Measurements from ENCODE around the gene PER2.

The PER2 gene

DNA sequence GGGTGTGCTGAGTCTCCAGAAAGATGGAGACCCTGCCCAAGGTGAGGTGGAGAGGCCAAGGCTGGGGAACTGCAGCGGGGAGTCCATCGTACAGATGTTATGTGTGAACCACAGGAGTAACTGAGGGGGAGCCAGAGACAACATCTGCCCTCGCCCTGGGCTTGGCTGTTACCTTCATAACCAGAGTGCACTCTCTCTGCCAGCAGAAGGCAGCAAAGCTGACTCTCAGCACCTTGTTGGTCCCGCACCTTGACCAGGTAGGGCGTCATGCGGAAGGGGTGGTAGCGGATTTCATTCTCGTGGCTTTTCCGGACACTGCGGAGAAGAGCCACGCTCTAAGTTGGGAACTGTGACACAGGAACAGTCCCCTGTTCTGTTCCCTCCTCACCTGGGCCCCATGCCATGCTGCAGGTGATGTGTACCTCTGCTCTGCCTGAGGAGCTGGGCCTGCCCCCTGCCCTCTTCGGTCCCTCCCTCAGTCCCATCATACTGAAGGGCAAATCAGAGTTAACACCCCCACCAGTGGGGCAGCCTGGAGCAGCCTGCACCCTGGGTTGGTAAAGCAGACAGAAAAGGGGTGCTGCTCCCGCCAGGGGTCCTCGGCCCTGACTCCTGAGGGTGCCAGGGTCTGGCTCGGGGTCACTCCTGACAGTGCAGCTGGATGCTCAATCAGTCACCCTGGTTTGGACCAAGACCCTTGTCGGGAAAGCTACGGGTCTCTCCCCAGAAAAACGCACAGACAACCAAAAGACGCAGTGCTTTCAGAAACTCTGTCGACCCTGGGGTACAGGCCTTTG, 20.3 kb downstream of the PER2 start:
- peaks cover 22 to 30% of the 10 kb centered on the region in 2 experiments for H3K4me1 ChIP-seq (ENCODE audit: control insufficient read depth in 1 of 2, insufficient read depth in 2 of 2, low read length in 2 of 2)
- H3K4ac ChIP-seq (ENCODE audit: low read depth, low read length), result no peak overlapping the region
- H4K8ac ChIP-seq (ENCODE audit: low read depth, low read length), result no peak overlapping the region

DNA sequence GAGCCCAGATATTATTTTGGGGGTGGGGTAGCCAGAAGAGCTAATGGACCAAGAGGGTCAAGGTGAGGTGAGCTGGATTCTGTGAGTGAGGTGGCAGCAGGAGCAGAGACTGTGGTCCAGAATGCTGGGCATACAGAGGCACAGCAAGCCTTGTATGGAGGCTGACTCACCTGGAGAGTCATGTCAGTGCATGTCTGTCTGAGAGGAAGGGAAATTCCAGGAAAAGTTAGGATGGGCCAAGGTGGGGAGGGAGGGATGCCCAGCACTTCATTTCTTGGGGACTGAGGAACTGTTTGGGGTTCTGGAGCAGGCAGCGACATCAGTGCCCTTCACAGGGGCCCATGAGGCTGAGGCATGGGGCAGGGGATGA, 21.1 kb downstream of the PER2 start:
- Histone ChIP-seq H3K4me3 (ENCODE audit: low read depth, low read length) (no peak overlapping the region), H4K8ac (ENCODE audit: low read depth, low read length) (no peak overlapping the region), H3K23ac (ENCODE audit: low read length) (no peak overlapping the region), H3K27ac (ENCODE audit: low read depth, low read length) (no peak overlapping the region), H2BK12ac (ENCODE audit: low read length) (no peak overlapping the region), H3K4me1 (ENCODE audit: control insufficient read depth in 1 of 2, insufficient read depth in 2 of 2, low read length in 2 of 2) (peaks cover 18 to 29% of the 10 kb centered on the region in 2 experiments), H4K12ac (ENCODE audit: low read depth, low read length) (no peak overlapping the region), H3K9ac (ENCODE audit: low read length) (no peak overlapping the region), H4K91ac (ENCODE audit: low read depth, low read length) (peak overlapping the region; percentile 75), H3K4me2 (ENCODE audit: low read length) (no peak overlapping the region), H2BK5ac (ENCODE audit: low read depth, low read length, poor library complexity) (no peak overlapping the region), H3K79me1 (ENCODE audit: low read length) (peaks cover 7% of the 10 kb centered on the region), H3K18ac (ENCODE audit: low read length) (no peak overlapping the region), H3K4ac (ENCODE audit: low read depth, low read length) (no peak overlapping the region), H3K36me3 (ENCODE audit: control insufficient read depth in 1 of 2, insufficient read depth in 2 of 2, low read length in 2 of 2) (peaks cover 0 to 5% of the 10 kb centered on the region in 2 experiments), H2BK120ac (ENCODE audit: insufficient read depth, low read length, poor library complexity) (no peak overlapping the region), H3K27me3 (ENCODE audit: insufficient read depth, low read length) (no peaks in the 10 kb centered on the region), H2AK5ac (ENCODE audit: low read length) (no peak overlapping the region), H3K14ac (ENCODE audit: low read length) (peak overlapping the region; percentile 16), H3K9me3 (ENCODE audit: insufficient read depth, low read depth, low read length) (no peaks in the 10 kb centered on the region), H3K79me2 (ENCODE audit: control insufficient read depth, insufficient read depth, low read length, poor library complexity) (no peaks in the 10 kb centered on the region), H2AFZ (ENCODE audit: insufficient read depth, low read length, poor library complexity) (no peak overlapping the region)
- WGBS (ENCODE audit: extremely low coverage, insufficient coverage, insufficient read length), result no CpG with 5 or more reads among the region's 1 CpG
- DNase-seq, result no peak

More for the DNA sequence above, 20.3 kb downstream of the PER2 start:
- Histone ChIP-seq H3K9ac (ENCODE audit: low read length) (no peak overlapping the region), H2BK120ac (ENCODE audit: insufficient read depth, low read length, poor library complexity) (peak overlapping the region; percentile 18), H2BK5ac (ENCODE audit: low read depth, low read length, poor library complexity) (no peak overlapping the region), H3K36me3 (ENCODE audit: control insufficient read depth in 1 of 2, insufficient read depth in 2 of 2, low read length in 2 of 2) (peaks cover 2 to 5% of the 10 kb centered on the region in 2 experiments), H3K23ac (ENCODE audit: low read length) (no peak overlapping the region), H4K12ac (ENCODE audit: low read depth, low read length) (no peak overlapping the region), H2AFZ (ENCODE audit: insufficient read depth, low read length, poor library complexity) (no peak overlapping the region), H3K27ac (ENCODE audit: low read depth, low read length) (no peak overlapping the region), H3K4me2 (ENCODE audit: low read length) (no peak overlapping the region), H3K9me3 (ENCODE audit: insufficient read depth, low read depth, low read length) (no peaks in the 10 kb centered on the region), H3K14ac (ENCODE audit: low read length) (peak overlapping the region; percentile 16), H4K91ac (ENCODE audit: low read depth, low read length) (peak overlapping the region; percentile 75), H3K79me1 (ENCODE audit: low read length) (peaks cover 7% of the 10 kb centered on the region), H3K27me3 (ENCODE audit: insufficient read depth, low read length) (no peaks in the 10 kb centered on the region), H3K18ac (ENCODE audit: low read length) (no peak overlapping the region), H3K4me3 (ENCODE audit: low read depth, low read length) (no peak overlapping the region), H2AK5ac (ENCODE audit: low read length) (peak overlapping the region; percentile 4), H3K79me2 (ENCODE audit: control insufficient read depth, insufficient read depth, low read length, poor library complexity) (no peaks in the 10 kb centered on the region), H2BK12ac (ENCODE audit: low read length) (peak overlapping the region; percentile 20)
- DNase-seq, result no peak
- no CpG with 5 or more reads among the region's 20 CpGs for WGBS (ENCODE audit: extremely low coverage, insufficient coverage, insufficient read length)

- Histone ChIP-seq H3K18ac (ENCODE audit: low read length) (no peak overlapping the region), H2AFZ (ENCODE audit: insufficient read depth, low read length, poor library complexity) (no peak overlapping the region), H3K23ac (ENCODE audit: low read length) (no peak overlapping the region), H2BK12ac (ENCODE audit: low read length) (no peak overlapping the region), H3K79me2 (ENCODE audit: control insufficient read depth, insufficient read depth, low read length, poor library complexity) (no peaks in the 10 kb centered on the region), H3K9me3 (ENCODE audit: insufficient read depth, low read depth, low read length) (no peaks in the 10 kb centered on the region), H3K9ac (ENCODE audit: low read length) (no peak overlapping the region), H3K79me1 (ENCODE audit: low read length) (peaks cover 6% of the 10 kb centered on the region), H4K91ac (ENCODE audit: low read depth, low read length) (no peak overlapping the region), H2BK120ac (ENCODE audit: insufficient read depth, low read length, poor library complexity) (no peak overlapping the region), H3K27me3 (ENCODE audit: insufficient read depth, low read length) (no peaks in the 10 kb centered on the region), H3K4me1 (ENCODE audit: control insufficient read depth in 1 of 2, insufficient read depth in 2 of 2, low read length in 2 of 2) (peaks cover 10 to 24% of the 10 kb centered on the region in 2 experiments), H3K36me3 (ENCODE audit: control insufficient read depth in 1 of 2, insufficient read depth in 2 of 2, low read length in 2 of 2) (peaks cover 0 to 4% of the 10 kb centered on the region in 2 experiments), H3K14ac (ENCODE audit: low read length) (no peak overlapping the region), H3K4me3 (ENCODE audit: low read depth, low read length) (no peak overlapping the region), H3K4me2 (ENCODE audit: low read length) (no peak overlapping the region), H3K4ac (ENCODE audit: low read depth, low read length) (no peak overlapping the region), H4K8ac (ENCODE audit: low read depth, low read length) (no peak overlapping the region), H2BK5ac (ENCODE audit: low read depth, low read length, poor library complexity) (no peak overlapping the region), H2AK5ac (ENCODE audit: low read length) (no peak overlapping the region), H4K12ac (ENCODE audit: low read depth, low read length) (no peak overlapping the region), H3K27ac (ENCODE audit: low read depth, low read length) (no peak overlapping the region)
- no CpG with 5 or more reads among the region's 11 CpGs for WGBS (ENCODE audit: extremely low coverage, insufficient coverage, insufficient read length)
- DNase-seq, result no peak
These were observed 22.8 kb downstream of the PER2 start for GRCh38 chr2:238265605-238266004.

DNA sequence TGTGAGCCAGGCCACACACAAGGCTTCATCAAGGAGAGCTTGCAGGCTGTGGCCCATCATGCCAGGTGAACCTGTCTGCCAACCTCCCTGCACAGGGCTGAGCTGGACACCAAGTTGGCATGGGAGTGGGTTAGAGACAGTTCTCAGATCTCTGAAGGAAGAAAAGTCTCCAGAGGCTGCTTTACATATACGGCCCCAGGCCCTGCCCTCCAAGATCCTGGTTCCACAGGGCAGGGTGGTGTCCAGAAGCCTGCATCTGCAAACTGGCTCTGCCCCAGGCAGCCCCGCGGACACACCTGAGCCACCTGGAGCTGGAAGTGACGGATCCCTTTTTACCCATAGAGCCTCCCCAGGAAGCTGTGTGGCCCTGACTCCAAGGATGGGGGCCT, 24.3 kb downstream of the PER2 start:
- Histone ChIP-seq H4K8ac (ENCODE audit: low read depth, low read length) (no peak overlapping the region), H2BK12ac (ENCODE audit: low read length) (no peak overlapping the region), H4K91ac (ENCODE audit: low read depth, low read length) (no peak overlapping the region), H3K4me1 (ENCODE audit: control insufficient read depth in 1 of 2, insufficient read depth in 2 of 2, low read length in 2 of 2) (peaks cover 8 to 20% of the 10 kb centered on the region in 2 experiments), H3K79me2 (ENCODE audit: control insufficient read depth, insufficient read depth, low read length, poor library complexity) (no peaks in the 10 kb centered on the region), H2AFZ (ENCODE audit: insufficient read depth, low read length, poor library complexity) (no peak overlapping the region), H3K27ac (ENCODE audit: low read depth, low read length) (no peak overlapping the region), H3K14ac (ENCODE audit: low read length) (no peak overlapping the region), H3K4ac (ENCODE audit: low read depth, low read length) (no peak overlapping the region), H3K36me3 (ENCODE audit: control insufficient read depth in 1 of 2, insufficient read depth in 2 of 2, low read length in 2 of 2) (peaks cover 0 to 2% of the 10 kb centered on the region in 2 experiments), H2AK5ac (ENCODE audit: low read length) (no peak overlapping the region), H3K9me3 (ENCODE audit: insufficient read depth, low read depth, low read length) (no peaks in the 10 kb centered on the region), H3K23ac (ENCODE audit: low read length) (no peak overlapping the region), H3K4me3 (ENCODE audit: low read depth, low read length) (no peak overlapping the region), H3K9ac (ENCODE audit: low read length) (no peak overlapping the region), H2BK5ac (ENCODE audit: low read depth, low read length, poor library complexity) (no peak overlapping the region), H4K12ac (ENCODE audit: low read depth, low read length) (no peak overlapping the region), H3K4me2 (ENCODE audit: low read length) (no peak overlapping the region), H3K18ac (ENCODE audit: low read length) (no peak overlapping the region), H3K79me1 (ENCODE audit: low read length) (peaks cover 6% of the 10 kb centered on the region), H2BK120ac (ENCODE audit: insufficient read depth, low read length, poor library complexity) (no peak overlapping the region), H3K27me3 (ENCODE audit: insufficient read depth, low read length) (no peaks in the 10 kb centered on the region)
- WGBS (ENCODE audit: extremely low coverage, insufficient coverage, insufficient read length), result no CpG with 5 or more reads among the region's 4 CpGs
- DNase-seq, result no peak

All from trophoblast cell (in vitro differentiated cells and primary cell).